GM12865 (cell line): ENCODE data around the gene BIRC6.

Experiments used
- DNase-seq: peaks from one replicate; pipeline ENCODE4 v3.0.0; 2010; ENCODE audit warnings: low read depth
- H3K4me3 ChIP-seq: 2 replicates; pipeline ENCODE4 v1.5.1; 2011; ENCODE audit warnings: mild to moderate bottlenecking, low read depth, low read length, control low read depth
- CTCF ChIP-seq: IDR thresholded peaks from 2 replicates; pipeline ENCODE4 v1.5.1; 2011; ENCODE audit warnings: low read length, control low read depth, low read depth, inconsistent platforms; ENCODE audit not compliant: insufficient read depth; ENCODE audit errors: missing control alignments

The BIRC6 gene

GRCh38 chr2:32379352-32379751 lies 22.5 kb downstream of the BIRC6 start:
- no peak for TF ChIP-seq CTCF
- H3K4me3 ChIP-seq, result no peak overlapping the region
- no peak for DNase-seq

- H3K4me3 ChIP-seq, result no peak overlapping the region
- no peak for TF ChIP-seq CTCF
- no peak for DNase-seq
These were observed 27.0 kb downstream of the BIRC6 start for GRCh38 chr2:32383858-32384257.

- H3K4me3 ChIP-seq, result no peak overlapping the region
- DNase-seq, result no peak
- TF ChIP-seq CTCF, result no peak
These were observed 27.7 kb downstream of the BIRC6 start for GRCh38 chr2:32384529-32384928.

GRCh38 chr2:32386739-32387138 lies 29.9 kb downstream of the BIRC6 start:
- H3K4me3 ChIP-seq, result no peak overlapping the region
- TF ChIP-seq CTCF, result no peak
- DNase-seq, result no peak

GRCh38 chr2:32399221-32399620 lies 42.4 kb downstream of the BIRC6 start:
- DNase-seq, result no peak
- H3K4me3 ChIP-seq, result no peak overlapping the region
- no peak for TF ChIP-seq CTCF

GRCh38 chr2:32402091-32402490 lies 45.3 kb downstream of the BIRC6 start:
- H3K4me3 ChIP-seq, result no peak overlapping the region

More at GRCh38 chr2:32402091-32402490, 45.3 kb downstream of the BIRC6 start:
- no peak for TF ChIP-seq CTCF
- no peak for DNase-seq
